Activated naive CD8-positive, alpha-beta T cell treated with anti-CD3 and anti-CD28 coated beads, Interleukin-2, amount 50 U/mL, for 24 hours (primary cell): ENCODE results near the gene PCDHB12.
"Not testable (repeated sequence)": the region's sequence is repeated elsewhere in the genome, so short reads cannot be mapped to it uniquely, and the experiment has no call there.

ENCODE experiments used
- ATAC-seq: fragments of 150-1000 bp; cut with Tn5 transposase; one replicate; pipeline ENCODE4 v1.10.0; 2021
- DNase-seq: peaks from one replicate; pipeline ENCODE4 v3.0.0; 2021
- H3K27ac Mint-ChIP-seq: one replicate; pipeline ENCODE4 v1.8.0; 2021; ENCODE audit warnings: mild to moderate bottlenecking, mixed read lengths
- H3K27me3 Mint-ChIP-seq: one replicate; pipeline ENCODE4 v1.8.0; 2021; ENCODE audit warnings: mixed read lengths
- H3K36me3 Mint-ChIP-seq: one replicate; pipeline ENCODE4 v1.8.0; 2021; ENCODE audit warnings: low read depth, mixed read lengths
- H3K4me1 Mint-ChIP-seq: one replicate; pipeline ENCODE4 v1.8.0; 2021; ENCODE audit warnings: mixed read lengths
- H3K4me3 Mint-ChIP-seq: one replicate; pipeline ENCODE4 v1.8.0; 2021; ENCODE audit warnings: mild to moderate bottlenecking, moderate library complexity, mixed read lengths
- H3K9me3 Mint-ChIP-seq: one replicate; pipeline ENCODE4 v1.8.0; 2021; ENCODE audit warnings: mixed read lengths

PCDHB12 gene

GRCh38 chr5:141192110-141192725 is 16.3 kb upstream of the PCDHB12 start, which contains the start of gene PCDHB10:
TSS of gene PCDHB10 (plus strand) at chr5:141192353. CDS start at chr5:141192553, 200 bp downstream.
- Mint-ChIP-seq H3K27ac (no peak within 1 kb of the TSS), H3K36me3 (peaks cover 20% of the 10 kb centered on the region), H3K4me3 (no peak within 1 kb of the TSS), H3K9me3 (peaks cover 37% of the 10 kb centered on the region), H3K4me1 (no peaks in the 10 kb centered on the region), H3K27me3 (peaks cover 37% of the 10 kb centered on the region)
- DNase-seq (peak; percentile 25), ATAC-seq (no peak)

DNA sequence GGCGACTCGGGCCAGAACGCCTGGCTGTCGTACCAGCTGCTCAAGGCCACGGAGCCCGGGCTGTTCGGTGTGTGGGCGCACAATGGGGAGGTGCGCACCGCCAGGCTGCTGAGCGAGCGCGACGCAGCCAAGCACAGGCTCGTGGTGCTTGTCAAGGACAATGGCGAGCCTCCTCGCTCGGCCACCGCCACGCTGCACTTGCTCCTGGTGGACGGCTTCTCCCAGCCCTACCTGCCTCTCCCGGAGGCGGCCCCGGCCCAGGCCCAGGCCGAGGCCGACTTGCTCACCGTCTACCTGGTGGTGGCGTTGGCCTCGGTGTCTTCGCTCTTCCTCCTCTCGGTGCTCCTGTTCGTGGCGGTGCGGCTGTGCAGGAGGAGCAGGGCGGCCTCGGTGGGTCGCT is 14.2 kb upstream of the PCDHB12 start:
- peaks cover 15% of the 10 kb centered on the region for H3K36me3 Mint-ChIP-seq
- not testable (repeated sequence) for ATAC-seq, H3K4me1 Mint-ChIP-seq, H3K4me3 Mint-ChIP-seq, DNase-seq, H3K27ac Mint-ChIP-seq
- peaks cover 39% of the 10 kb centered on the region for H3K27me3 Mint-ChIP-seq
- H3K9me3 Mint-ChIP-seq, result peaks cover 44% of the 10 kb centered on the region

- peaks cover 51% of the 10 kb centered on the region for H3K9me3 Mint-ChIP-seq
- DNase-seq (no peak), ATAC-seq (no peak)
- no peak overlapping the region for H3K27ac Mint-ChIP-seq
- no peaks in the 10 kb centered on the region for H3K4me1 Mint-ChIP-seq
- H3K27me3 Mint-ChIP-seq, result peaks cover 46% of the 10 kb centered on the region
- no peak overlapping the region for H3K4me3 Mint-ChIP-seq
- H3K36me3 Mint-ChIP-seq, result peaks cover 21% of the 10 kb centered on the region
Measured at GRCh38 chr5:141196363-141196762, 12.2 kb upstream of the PCDHB12 start.

- H3K4me3 Mint-ChIP-seq, result no peak within 1 kb of the TSS
- no peaks in the 10 kb centered on the region for H3K4me1 Mint-ChIP-seq
- H3K9me3 Mint-ChIP-seq, result peaks cover 43% of the 10 kb centered on the region
- H3K36me3 Mint-ChIP-seq, result peaks cover 16% of the 10 kb centered on the region
- ATAC-seq (no peak), DNase-seq (no peak)
- peaks cover 38% of the 10 kb centered on the region for H3K27me3 Mint-ChIP-seq
- no peak within 1 kb of the TSS for H3K27ac Mint-ChIP-seq
Measured at GRCh38 chr5:141199359-141200235, 8.9 kb upstream of the PCDHB12 start, which contains the start of gene PCDHB11. TSS of gene PCDHB11 (plus strand) at chr5:141199627. CDS start at chr5:141199775, 148 bp downstream.

DNA sequence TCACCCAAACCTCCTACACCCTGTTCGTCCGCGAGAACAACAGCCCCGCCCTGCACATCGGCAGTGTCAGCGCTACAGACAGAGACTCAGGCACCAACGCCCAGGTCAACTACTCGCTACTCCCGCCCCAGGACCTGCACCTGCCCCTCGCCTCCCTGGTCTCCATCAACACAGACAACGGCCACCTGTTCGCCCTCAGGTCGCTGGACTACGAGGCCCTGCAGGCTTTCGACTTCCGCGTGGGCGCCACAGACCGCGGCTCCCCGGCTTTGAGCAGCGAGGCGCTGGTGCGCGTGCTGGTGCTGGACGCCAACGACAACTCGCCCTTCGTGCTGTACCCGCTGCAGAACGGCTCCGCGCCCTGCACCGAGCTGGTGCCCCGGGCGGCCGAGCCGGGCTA is 7.4 kb upstream of the PCDHB12 start:
- not testable (repeated sequence) for H3K27ac Mint-ChIP-seq, H3K4me1 Mint-ChIP-seq, H3K4me3 Mint-ChIP-seq, DNase-seq, ATAC-seq
- Mint-ChIP-seq H3K27me3 (peaks cover 43% of the 10 kb centered on the region), H3K36me3 (peaks cover 13% of the 10 kb centered on the region), H3K9me3 (peaks cover 37% of the 10 kb centered on the region)

DNA sequence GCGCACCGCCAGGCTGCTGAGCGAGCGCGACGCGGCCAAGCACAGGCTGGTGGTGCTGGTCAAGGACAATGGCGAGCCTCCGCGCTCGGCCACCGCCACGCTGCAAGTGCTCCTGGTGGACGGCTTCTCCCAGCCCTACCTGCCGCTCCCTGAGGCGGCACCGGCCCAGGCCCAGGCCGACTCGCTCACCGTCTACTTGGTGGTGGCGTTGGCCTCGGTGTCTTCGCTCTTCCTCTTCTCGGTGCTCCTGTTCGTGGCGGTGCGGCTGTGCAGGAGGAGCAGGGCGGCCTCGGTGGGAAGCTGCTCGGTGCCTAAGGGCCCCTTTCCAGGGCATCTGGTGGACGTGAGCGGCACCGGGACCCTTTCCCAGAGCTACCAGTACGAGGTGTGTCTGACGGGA is 6.9 kb upstream of the PCDHB12 start:
- not testable (repeated sequence) for H3K4me1 Mint-ChIP-seq, DNase-seq, H3K4me3 Mint-ChIP-seq, H3K27ac Mint-ChIP-seq, ATAC-seq
- Mint-ChIP-seq H3K9me3 (peaks cover 32% of the 10 kb centered on the region), H3K36me3 (peaks cover 11% of the 10 kb centered on the region), H3K27me3 (peaks cover 44% of the 10 kb centered on the region)

DNA sequence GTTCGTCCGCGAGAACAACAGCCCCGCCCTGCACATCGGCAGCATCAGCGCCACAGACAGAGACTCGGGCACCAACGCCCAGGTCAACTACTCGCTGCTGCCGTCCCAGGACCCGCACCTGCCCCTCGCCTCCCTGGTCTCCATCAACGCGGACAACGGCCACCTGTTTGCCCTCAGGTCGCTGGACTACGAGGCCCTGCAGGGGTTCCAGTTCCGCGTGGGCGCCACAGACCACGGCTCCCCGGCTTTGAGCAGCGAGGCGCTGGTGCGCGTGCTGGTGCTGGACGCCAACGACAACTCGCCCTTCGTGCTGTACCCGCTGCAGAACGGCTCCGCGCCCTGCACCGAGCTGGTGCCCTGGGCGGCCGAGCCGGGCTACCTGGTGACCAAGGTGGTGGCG is 1.8 kb downstream of the PCDHB12 start:
- not testable (repeated sequence) for DNase-seq, H3K27ac Mint-ChIP-seq, H3K4me3 Mint-ChIP-seq, H3K4me1 Mint-ChIP-seq, H3K9me3 Mint-ChIP-seq, ATAC-seq, H3K36me3 Mint-ChIP-seq
- peaks cover 48% of the 10 kb centered on the region for H3K27me3 Mint-ChIP-seq

DNA sequence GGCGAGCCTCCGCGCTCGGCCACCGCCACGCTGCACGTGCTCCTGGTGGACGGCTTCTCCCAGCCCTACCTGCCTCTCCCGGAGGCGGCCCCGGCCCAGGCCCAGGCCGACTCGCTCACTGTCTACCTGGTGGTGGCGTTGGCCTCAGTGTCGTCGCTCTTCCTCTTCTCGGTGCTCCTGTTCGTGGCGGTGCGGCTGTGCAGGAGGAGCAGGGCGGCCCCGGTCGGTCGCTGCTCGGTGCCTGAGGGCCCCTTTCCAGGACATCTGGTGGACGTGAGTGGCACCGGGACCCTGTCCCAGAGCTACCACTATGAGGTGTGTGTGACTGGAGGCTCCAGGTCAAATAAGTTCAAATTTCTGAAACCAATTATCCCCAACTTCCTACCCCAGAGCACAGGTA is 2.3 kb downstream of the PCDHB12 start:
- not testable (repeated sequence) for H3K27ac Mint-ChIP-seq, DNase-seq, H3K4me3 Mint-ChIP-seq, H3K9me3 Mint-ChIP-seq, H3K36me3 Mint-ChIP-seq, ATAC-seq, H3K4me1 Mint-ChIP-seq
- peaks cover 48% of the 10 kb centered on the region for H3K27me3 Mint-ChIP-seq

DNA sequence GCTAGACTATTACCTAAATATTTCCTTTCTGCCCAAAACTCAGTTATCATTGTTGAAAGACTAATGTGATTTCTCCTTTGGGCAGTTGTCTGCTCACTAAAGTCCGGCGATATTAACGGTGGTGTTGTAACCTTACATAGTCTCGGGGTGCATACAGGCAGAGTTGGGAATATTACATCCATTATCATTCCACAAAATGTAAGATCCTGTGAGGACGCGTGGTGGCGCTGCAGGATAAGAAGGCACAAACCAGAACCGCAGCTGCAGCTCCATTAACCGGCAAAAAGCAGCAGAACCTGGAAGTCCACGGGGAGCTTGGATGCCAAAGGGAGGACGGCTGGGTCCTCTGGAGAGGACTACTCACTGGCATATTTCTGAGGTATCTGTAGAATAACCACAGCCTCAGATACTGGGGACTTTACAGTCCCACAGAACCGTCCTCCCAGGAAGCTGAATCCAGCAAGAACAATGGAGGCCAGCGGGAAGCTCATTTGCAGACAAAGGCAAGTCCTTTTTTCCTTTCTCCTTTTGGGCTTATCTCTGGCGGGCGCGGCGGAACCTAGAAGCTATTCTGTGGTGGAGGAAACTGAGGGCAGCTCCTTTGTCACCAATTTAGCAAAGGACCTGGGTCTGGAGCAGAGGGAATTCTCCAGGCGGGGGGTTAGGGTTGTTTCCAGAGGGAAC is 5.3 kb downstream of the PCDHB12 start, which contains the start of gene PCDHB13:
TSS of gene PCDHB13 (plus strand) at position 264 of the 684 bp plus-strand sequence. CDS start at position 469, 205 bp downstream.
- peaks cover 47% of the 10 kb centered on the region for H3K27me3 Mint-ChIP-seq
- H3K4me3 Mint-ChIP-seq, ATAC-seq: not testable (repeated sequence)

GRCh38 chr5:141214583-141214982 is 6.1 kb downstream of the PCDHB12 start:
- DNase-seq, H3K4me1 Mint-ChIP-seq, ATAC-seq, H3K27ac Mint-ChIP-seq, H3K4me3 Mint-ChIP-seq: not testable (repeated sequence)
- peaks cover 25% of the 10 kb centered on the region for H3K9me3 Mint-ChIP-seq
- peaks cover 42% of the 10 kb centered on the region for H3K27me3 Mint-ChIP-seq
- H3K36me3 Mint-ChIP-seq, result peaks cover 14% of the 10 kb centered on the region

More for the DNA sequence above, 5.3 kb downstream of the PCDHB12 start, which contains the start of gene PCDHB13:
- not testable (repeated sequence) for DNase-seq, H3K4me1 Mint-ChIP-seq, H3K27ac Mint-ChIP-seq
- peaks cover 19% of the 10 kb centered on the region for H3K9me3 Mint-ChIP-seq
- H3K36me3 Mint-ChIP-seq, result peaks cover 13% of the 10 kb centered on the region

DNA sequence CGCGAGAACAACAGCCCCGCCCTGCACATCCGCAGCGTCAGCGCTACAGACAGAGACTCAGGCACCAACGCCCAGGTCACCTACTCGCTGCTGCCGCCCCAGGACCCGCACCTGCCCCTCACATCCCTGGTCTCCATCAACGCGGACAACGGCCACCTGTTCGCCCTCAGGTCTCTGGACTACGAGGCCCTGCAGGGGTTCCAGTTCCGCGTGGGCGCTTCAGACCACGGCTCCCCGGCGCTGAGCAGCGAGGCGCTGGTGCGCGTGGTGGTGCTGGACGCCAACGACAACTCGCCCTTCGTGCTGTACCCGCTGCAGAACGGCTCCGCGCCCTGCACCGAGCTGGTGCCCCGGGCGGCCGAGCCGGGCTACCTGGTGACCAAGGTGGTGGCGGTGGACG is 7.0 kb downstream of the PCDHB12 start:
- Mint-ChIP-seq H3K27me3 (peaks cover 39% of the 10 kb centered on the region), H3K36me3 (peaks cover 16% of the 10 kb centered on the region), H3K9me3 (peaks cover 34% of the 10 kb centered on the region)
- not testable (repeated sequence) for DNase-seq, ATAC-seq, H3K4me1 Mint-ChIP-seq, H3K4me3 Mint-ChIP-seq, H3K27ac Mint-ChIP-seq

GRCh38 chr5:141216035-141216434 is 7.5 kb downstream of the PCDHB12 start:
- peaks cover 13% of the 10 kb centered on the region for H3K36me3 Mint-ChIP-seq
- H3K9me3 Mint-ChIP-seq, result peaks cover 37% of the 10 kb centered on the region
- peaks cover 41% of the 10 kb centered on the region for H3K27me3 Mint-ChIP-seq
- H3K4me3 Mint-ChIP-seq, DNase-seq, H3K27ac Mint-ChIP-seq, H3K4me1 Mint-ChIP-seq, ATAC-seq: not testable (repeated sequence)

GRCh38 chr5:141223112-141223783 is 14.7 kb downstream of the PCDHB12 start, which contains the start of gene PCDHB14:
TSS of gene PCDHB14 (plus strand) at chr5:141223343. CDS start at chr5:141223506, 163 bp downstream.
- H3K4me1 Mint-ChIP-seq, result peaks cover 4% of the 10 kb centered on the region
- peaks cover 10% of the 10 kb centered on the region for H3K36me3 Mint-ChIP-seq
- ATAC-seq, result no peak
- H3K4me3 Mint-ChIP-seq, result no peak within 1 kb of the TSS
- no peak for DNase-seq
- H3K27me3 Mint-ChIP-seq, result peaks cover 44% of the 10 kb centered on the region
- no peak within 1 kb of the TSS for H3K27ac Mint-ChIP-seq
- H3K9me3 Mint-ChIP-seq, result peaks cover 36% of the 10 kb centered on the region

DNA sequence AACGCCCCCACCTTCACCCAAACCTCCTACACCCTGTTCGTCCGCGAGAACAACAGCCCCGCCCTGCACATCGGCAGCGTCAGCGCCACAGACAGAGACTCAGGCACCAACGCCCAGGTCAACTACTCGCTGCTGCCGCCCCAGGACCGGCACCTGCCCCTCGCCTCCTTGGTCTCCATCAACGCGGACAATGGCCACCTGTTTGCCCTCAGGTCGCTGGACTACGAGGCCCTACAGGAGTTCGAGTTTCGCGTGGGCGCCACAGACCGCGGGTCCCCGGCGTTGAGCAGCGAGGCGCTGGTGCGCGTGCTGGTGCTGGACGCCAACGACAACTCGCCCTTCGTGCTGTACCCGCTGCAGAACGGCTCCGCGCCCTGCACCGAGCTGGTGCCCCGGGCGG is 16.3 kb downstream of the PCDHB12 start:
- H3K36me3 Mint-ChIP-seq, ATAC-seq, H3K27ac Mint-ChIP-seq, H3K4me1 Mint-ChIP-seq, H3K4me3 Mint-ChIP-seq, DNase-seq: not testable (repeated sequence)
- Mint-ChIP-seq H3K27me3 (peaks cover 44% of the 10 kb centered on the region), H3K9me3 (peaks cover 30% of the 10 kb centered on the region)
